ENCODE measurements around the gene ZDHHC5. TPM values are rescaled to one million over a fixed set of nuclear protein-coding genes. Genes with fewer than 3 reads are reported as not detected.

Gene ZDHHC5
- total RNA-seq, 1 experiment from 2014 or later, result 80.6 TPM

DNA sequence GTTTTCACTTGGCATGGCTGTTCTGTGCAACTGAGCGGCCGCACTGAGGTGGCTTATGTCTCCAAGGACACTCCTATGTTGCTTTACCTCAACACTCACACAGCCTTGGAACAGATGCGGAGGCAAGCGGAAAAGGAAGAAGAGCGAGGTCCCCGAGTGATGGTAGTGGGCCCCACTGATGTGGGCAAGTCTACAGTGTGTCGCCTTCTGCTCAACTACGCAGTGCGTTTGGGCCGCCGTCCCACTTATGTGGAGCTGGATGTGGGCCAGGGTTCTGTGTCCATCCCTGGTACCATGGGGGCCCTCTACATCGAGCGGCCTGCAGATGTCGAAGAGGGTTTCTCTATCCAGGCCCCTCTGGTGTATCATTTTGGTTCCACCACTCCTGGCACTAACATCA is 8.2 kb upstream of the ZDHHC5 start:
- H3K4me1 ChIP-seq (ENCODE audit: control insufficient read depth, insufficient read depth, low read length), result peaks cover 9% of the 10 kb centered on the region
- no TSS peak for BruUV-seq (replicated peaks)
- no peak overlapping the region for H3K27ac ChIP-seq (ENCODE audit: low read length)
- peaks cover 10% of the 10 kb centered on the region for H3K36me3 ChIP-seq (ENCODE audit: control insufficient read depth, insufficient read depth, low read length)
- no peaks in the 10 kb centered on the region for H3K27me3 ChIP-seq (ENCODE audit: control insufficient read depth, insufficient read depth, low read length)
- ATAC-seq (no peak), DNase-seq (ENCODE audit: low read depth, low spot score) (no peak)
- POLR2A ChIA-PET, result no interaction called here
- intact Hi-C loops (cut with micrococcal nuclease; ENCODE audit: unreplicated experiment), result no loop called here
- H3K4me3 ChIP-seq (ENCODE audit: low read depth in 2 of 2, low read length in 2 of 2), result no peak overlapping the region
- in situ Hi-C loops (cut with HindIII; ENCODE audit: low pct_unique_long_range_greater_than_20kb, low sequenced_read_pairs), result no loop called here
- CTCF ChIA-PET, result no interaction called here
- no peaks in the 10 kb centered on the region for H3K9me3 ChIP-seq (ENCODE audit: control insufficient read depth, insufficient read depth, low read depth, low read length)
- no peak for TF ChIP-seq TCF7L2 (IDR thresholded peaks at IDR 0.05; ENCODE audit: low read depth, low read length)
- no peak for TF ChIP-seq SIN3A (IDR thresholded peaks at IDR 0.05; ENCODE audit: borderline replicate concordance, insufficient read depth, low read depth, low read length)
- no peak for TF ChIP-seq CTCF (IDR thresholded peaks at IDR 0.05)
- TF ChIP-seq POLR2AphosphoS5 (IDR thresholded peaks at IDR 0.05; ENCODE audit: low read depth, low read length), result no peak
- TF ChIP-seq, protein P1, sequence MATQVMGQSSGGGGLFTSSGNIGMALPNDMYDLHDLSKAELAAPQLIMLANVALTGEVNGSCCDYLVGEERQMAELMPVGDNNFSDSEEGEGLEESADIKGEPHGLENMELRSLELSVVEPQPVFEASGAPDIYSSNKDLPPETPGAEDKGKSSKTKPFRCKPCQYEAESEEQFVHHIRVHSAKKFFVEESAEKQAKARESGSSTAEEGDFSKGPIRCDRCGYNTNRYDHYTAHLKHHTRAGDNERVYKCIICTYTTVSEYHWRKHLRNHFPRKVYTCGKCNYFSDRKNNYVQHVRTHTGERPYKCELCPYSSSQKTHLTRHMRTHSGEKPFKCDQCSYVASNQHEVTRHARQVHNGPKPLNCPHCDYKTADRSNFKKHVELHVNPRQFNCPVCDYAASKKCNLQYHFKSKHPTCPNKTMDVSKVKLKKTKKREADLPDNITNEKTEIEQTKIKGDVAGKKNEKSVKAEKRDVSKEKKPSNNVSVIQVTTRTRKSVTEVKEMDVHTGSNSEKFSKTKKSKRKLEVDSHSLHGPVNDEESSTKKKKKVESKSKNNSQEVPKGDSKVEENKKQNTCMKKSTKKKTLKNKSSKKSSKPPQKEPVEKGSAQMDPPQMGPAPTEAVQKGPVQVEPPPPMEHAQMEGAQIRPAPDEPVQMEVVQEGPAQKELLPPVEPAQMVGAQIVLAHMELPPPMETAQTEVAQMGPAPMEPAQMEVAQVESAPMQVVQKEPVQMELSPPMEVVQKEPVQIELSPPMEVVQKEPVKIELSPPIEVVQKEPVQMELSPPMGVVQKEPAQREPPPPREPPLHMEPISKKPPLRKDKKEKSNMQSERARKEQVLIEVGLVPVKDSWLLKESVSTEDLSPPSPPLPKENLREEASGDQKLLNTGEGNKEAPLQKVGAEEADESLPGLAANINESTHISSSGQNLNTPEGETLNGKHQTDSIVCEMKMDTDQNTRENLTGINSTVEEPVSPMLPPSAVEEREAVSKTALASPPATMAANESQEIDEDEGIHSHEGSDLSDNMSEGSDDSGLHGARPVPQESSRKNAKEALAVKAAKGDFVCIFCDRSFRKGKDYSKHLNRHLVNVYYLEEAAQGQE (IDR thresholded peaks at IDR 0.05; ENCODE audit: insufficient read depth in 1 of 2, low read depth in 2 of 2, low read length in 1 of 2), result no peak

GRCh38 chr11:57662893-57663292 is 5.0 kb upstream of the ZDHHC5 start:
- CTCF ChIA-PET, result no interaction called here
- in situ Hi-C loops (cut with HindIII; ENCODE audit: low pct_unique_long_range_greater_than_20kb, low sequenced_read_pairs), result no loop called here
- Histone ChIP-seq H3K4me1 (ENCODE audit: control insufficient read depth, insufficient read depth, low read length) (peaks cover 9% of the 10 kb centered on the region), H3K9me3 (ENCODE audit: control insufficient read depth, insufficient read depth, low read depth, low read length) (no peaks in the 10 kb centered on the region), H3K36me3 (ENCODE audit: control insufficient read depth, insufficient read depth, low read length) (peaks cover 10% of the 10 kb centered on the region), H3K27me3 (ENCODE audit: control insufficient read depth, insufficient read depth, low read length) (no peaks in the 10 kb centered on the region), H3K4me3 (ENCODE audit: low read depth in 2 of 2, low read length in 2 of 2) (no peak overlapping the region), H3K27ac (ENCODE audit: low read length) (no peak overlapping the region)
- DNase-seq (ENCODE audit: low read depth, low spot score), result no peak
- intact Hi-C loops (cut with micrococcal nuclease; ENCODE audit: unreplicated experiment), result no loop called here
- POLR2A ChIA-PET, result no interaction called here
- BruUV-seq (replicated peaks), result no TSS peak
- no peak for ATAC-seq
- TF ChIP-seq TCF7L2 (IDR thresholded peaks at IDR 0.05; ENCODE audit: low read depth, low read length), result no peak
- no peak for TF ChIP-seq SIN3A (IDR thresholded peaks at IDR 0.05; ENCODE audit: borderline replicate concordance, insufficient read depth, low read depth, low read length)
- TF ChIP-seq, protein P1 (IDR thresholded peaks at IDR 0.05; ENCODE audit: insufficient read depth in 1 of 2, low read depth in 2 of 2, low read length in 1 of 2), result no peak
- no peak for TF ChIP-seq POLR2AphosphoS5 (IDR thresholded peaks at IDR 0.05; ENCODE audit: low read depth, low read length)
- no peak; the same call in 1 of the 2 replicates for TF ChIP-seq CTCF (IDR thresholded peaks at IDR 0.05)
